DOHH2 (cell line): ENCODE results near the gene FNDC3B.

ENCODE experiments used
- H3F3A ChIP-seq: fragments of 200-600 bp; sonication (generic), shearing (Covaris generic); 2 replicates; pipeline ENCODE4 v1.6.0; 2016; ENCODE audit warnings: antibody characterized with exemption, mild to moderate bottlenecking; ENCODE audit not compliant: control insufficient read depth, insufficient read depth
- H3K27ac ChIP-seq: fragments of 200-600 bp; sonication (generic); 2 replicates; pipeline ENCODE4 v1.5.1; 2014; ENCODE audit warnings: low read depth, mild to moderate bottlenecking, low read length, moderate library complexity
- H3K27me3 ChIP-seq: fragments of 200-600 bp; sonication (generic); 2 replicates; pipeline ENCODE4 v1.6.1; 2014; ENCODE audit warnings: mild to moderate bottlenecking, low read length, mixed read lengths; ENCODE audit not compliant: control insufficient read depth
- H3K36me3 ChIP-seq: fragments of 200-600 bp; sonication (generic); 2 replicates; pipeline ENCODE4 v1.6.1; 2014; ENCODE audit warnings: mild to moderate bottlenecking, low read length, moderate library complexity, mixed read lengths; ENCODE audit not compliant: control insufficient read depth
- H3K4me1 ChIP-seq: fragments of 200-600 bp; sonication (generic); 2 replicates; pipeline ENCODE4 v1.6.1; 2014; ENCODE audit warnings: mild to moderate bottlenecking, low read length, mixed read lengths; ENCODE audit not compliant: control insufficient read depth
- H3K4me2 ChIP-seq: fragments of 200-600 bp; sonication (generic); 2 replicates; pipeline ENCODE4 v1.6.0; 2014; ENCODE audit warnings: mild to moderate bottlenecking, low read length, moderate library complexity
- H3K4me3 ChIP-seq: fragments of 200-600 bp; sonication (generic); 2 replicates; pipeline ENCODE4 v1.5.1; 2014; ENCODE audit warnings: mild to moderate bottlenecking, low read length, mixed read lengths
- H3K79me2 ChIP-seq: fragments of 200-600 bp; sonication (generic); 2 replicates; pipeline ENCODE4 v1.6.1; 2014; ENCODE audit warnings: mild to moderate bottlenecking, low read length, mixed read lengths; ENCODE audit not compliant: control insufficient read depth
- H3K9me2 ChIP-seq: fragments of 200-600 bp; sonication (generic); replicated peaks from 2 replicates; pipeline ENCODE4 v1.6.1; 2014; ENCODE audit warnings: mild to moderate bottlenecking, low read length, mixed read lengths; ENCODE audit not compliant: control insufficient read depth
- H3K9me3 ChIP-seq: fragments of 200-600 bp; sonication (generic); 2 replicates; pipeline ENCODE4 v1.6.1; 2014; ENCODE audit warnings: antibody characterized with exemption, low read length, mixed read lengths; ENCODE audit not compliant: control insufficient read depth, insufficient read depth
- H4K20me1 ChIP-seq: fragments of 200-600 bp; sonication (generic); 2 replicates; pipeline ENCODE4 v1.6.0; 2014; ENCODE audit warnings: low read depth, mild to moderate bottlenecking, antibody characterized with exemption, low read length, moderate library complexity; ENCODE audit not compliant: control insufficient read depth, insufficient read depth
- EZH2phosphoT487 ChIP-seq: fragments of 200-600 bp; sonication (generic); IDR thresholded peaks from 2 replicates; pipeline ENCODE4 v1.6.1; 2017; ENCODE audit warnings: borderline replicate concordance, mild to moderate bottlenecking, antibody characterized with exemption, low read length, moderate library complexity, mixed read lengths
- TF ChIP-seq, protein P1 (sequence below): fragments of 200-600 bp; sonication (generic); IDR thresholded peaks from one replicate; pipeline ENCODE4 v1.5.1; 2014; ENCODE audit warnings: antibody characterized with exemption, mild to moderate bottlenecking, low read depth, low read length; ENCODE audit not compliant: poor library complexity, severe bottlenecking

The FNDC3B gene

DNA sequence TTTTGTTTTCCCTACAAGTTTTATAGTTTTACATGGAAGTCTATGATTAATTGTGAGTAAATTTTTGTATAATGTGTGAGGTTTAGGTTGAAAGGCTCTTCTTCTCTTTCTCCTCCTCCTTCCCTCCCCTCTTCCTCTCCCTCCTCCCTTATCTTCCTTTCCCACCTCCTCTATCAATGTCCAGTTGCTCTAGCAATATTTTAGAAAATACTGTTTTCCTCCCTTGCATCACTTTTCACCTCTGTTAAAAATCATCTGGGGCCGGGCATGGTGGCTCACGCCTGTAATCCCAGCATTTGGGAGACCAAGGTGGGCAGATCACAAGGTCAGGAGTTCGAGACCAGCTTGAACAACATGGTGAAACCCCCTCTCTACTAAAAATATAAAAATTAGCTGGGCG is 119.4 kb downstream of the FNDC3B start:
- Histone ChIP-seq H4K20me1 (no peaks in the 10 kb centered on the region), H3F3A (no peaks in the 10 kb centered on the region), H3K79me2 (no peaks in the 10 kb centered on the region), H3K27me3 (no peaks in the 10 kb centered on the region), H3K4me2 (no peak overlapping the region), H3K4me1 (peaks cover 6% of the 10 kb centered on the region; the same call in 1 of the 2 replicates), H3K9me2 (no peaks in the 10 kb centered on the region), H3K9me3 (no peaks in the 10 kb centered on the region), H3K4me3 (no peak overlapping the region), H3K36me3 (no peaks in the 10 kb centered on the region), H3K27ac (no peak overlapping the region)
- TF ChIP-seq, protein P1, sequence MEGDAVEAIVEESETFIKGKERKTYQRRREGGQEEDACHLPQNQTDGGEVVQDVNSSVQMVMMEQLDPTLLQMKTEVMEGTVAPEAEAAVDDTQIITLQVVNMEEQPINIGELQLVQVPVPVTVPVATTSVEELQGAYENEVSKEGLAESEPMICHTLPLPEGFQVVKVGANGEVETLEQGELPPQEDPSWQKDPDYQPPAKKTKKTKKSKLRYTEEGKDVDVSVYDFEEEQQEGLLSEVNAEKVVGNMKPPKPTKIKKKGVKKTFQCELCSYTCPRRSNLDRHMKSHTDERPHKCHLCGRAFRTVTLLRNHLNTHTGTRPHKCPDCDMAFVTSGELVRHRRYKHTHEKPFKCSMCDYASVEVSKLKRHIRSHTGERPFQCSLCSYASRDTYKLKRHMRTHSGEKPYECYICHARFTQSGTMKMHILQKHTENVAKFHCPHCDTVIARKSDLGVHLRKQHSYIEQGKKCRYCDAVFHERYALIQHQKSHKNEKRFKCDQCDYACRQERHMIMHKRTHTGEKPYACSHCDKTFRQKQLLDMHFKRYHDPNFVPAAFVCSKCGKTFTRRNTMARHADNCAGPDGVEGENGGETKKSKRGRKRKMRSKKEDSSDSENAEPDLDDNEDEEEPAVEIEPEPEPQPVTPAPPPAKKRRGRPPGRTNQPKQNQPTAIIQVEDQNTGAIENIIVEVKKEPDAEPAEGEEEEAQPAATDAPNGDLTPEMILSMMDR = no peak
- no peak for TF ChIP-seq EZH2phosphoT487

DNA sequence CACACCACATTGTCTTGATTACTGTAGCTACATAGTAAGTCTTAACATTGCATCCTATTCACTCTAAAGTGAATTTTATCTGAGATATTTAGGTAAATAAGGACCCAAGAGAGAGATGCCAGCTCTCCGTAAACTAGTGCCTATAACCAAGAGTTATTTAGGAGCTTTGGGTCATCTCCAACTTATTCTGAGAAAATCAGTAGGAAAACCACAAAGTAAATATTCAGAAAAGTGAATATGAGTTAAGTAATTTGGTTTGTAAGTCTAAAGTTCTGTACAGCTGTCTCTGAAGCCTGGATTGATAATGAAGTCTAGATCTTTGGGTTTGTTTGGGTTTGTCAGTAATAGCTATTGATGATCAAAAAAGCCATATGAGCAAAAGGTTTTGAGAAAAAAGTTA is 120.0 kb downstream of the FNDC3B start:
- Histone ChIP-seq H3K9me2 (no peaks in the 10 kb centered on the region), H3K4me2 (no peak overlapping the region), H3K4me1 (peaks cover 6% of the 10 kb centered on the region; the same call in 1 of the 2 replicates), H4K20me1 (no peaks in the 10 kb centered on the region), H3K9me3 (no peaks in the 10 kb centered on the region), H3K79me2 (no peaks in the 10 kb centered on the region), H3F3A (no peaks in the 10 kb centered on the region), H3K4me3 (no peak overlapping the region), H3K27ac (no peak overlapping the region), H3K27me3 (no peaks in the 10 kb centered on the region), H3K36me3 (no peaks in the 10 kb centered on the region)
- TF ChIP-seq, protein P1 = no peak
- TF ChIP-seq EZH2phosphoT487 = no peak

DNA sequence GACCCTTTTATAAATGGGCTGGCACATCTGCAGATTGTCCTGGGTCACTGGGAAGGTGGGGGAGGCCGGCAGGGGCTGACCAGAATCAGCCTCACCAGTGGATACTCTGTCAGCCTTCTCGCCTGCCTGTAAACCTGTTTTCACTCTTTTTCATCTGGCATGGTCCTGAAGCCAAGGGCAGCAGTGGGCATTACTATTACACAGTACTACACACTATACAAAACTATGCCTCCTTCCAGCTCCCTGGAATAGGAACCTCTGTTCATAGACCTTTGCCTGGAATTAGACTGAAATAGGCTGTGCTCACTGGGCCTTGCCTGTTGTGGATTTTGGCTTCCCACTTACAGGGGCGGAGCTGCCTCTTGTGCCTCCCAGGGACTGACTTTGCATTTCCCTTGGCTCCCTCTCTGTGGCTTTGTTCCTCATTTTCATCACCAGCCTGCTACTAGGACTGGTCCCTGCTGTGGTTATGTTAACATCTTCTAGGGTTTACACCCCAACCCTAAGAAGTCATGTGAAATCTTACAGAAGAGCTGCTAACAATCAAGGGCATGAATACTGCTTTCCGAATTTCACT is 120.7 kb downstream of the FNDC3B start:
- Histone ChIP-seq H3F3A (no peaks in the 10 kb centered on the region), H3K4me3 (no peak overlapping the region), H3K4me1 (peaks cover 6% of the 10 kb centered on the region; the same call in 1 of the 2 replicates), H3K9me2 (no peaks in the 10 kb centered on the region), H3K36me3 (no peaks in the 10 kb centered on the region), H3K27me3 (no peaks in the 10 kb centered on the region), H3K79me2 (no peaks in the 10 kb centered on the region), H3K27ac (no peak overlapping the region), H4K20me1 (no peaks in the 10 kb centered on the region), H3K4me2 (no peak overlapping the region), H3K9me3 (no peaks in the 10 kb centered on the region)
- TF ChIP-seq, protein P1 = no peak
- no peak for TF ChIP-seq EZH2phosphoT487
